CD4-positive, alpha-beta T cell treated with Interleukin-17A for 4 hours (primary cell): ENCODE data around the gene CRIP2.

Experiments
- DNase-seq: peaks from one replicate; pipeline ENCODE4 v3.0.0-alpha.2; 2020; ENCODE audit warnings: mixed read lengths

CRIP2 gene

GRCh38 chr14:105489542-105490266 lies 15.1 kb downstream of the CRIP2 start:
- peak; percentile 91 for DNase-seq

GRCh38 chr14:105490267-105490571 lies 15.6 kb downstream of the CRIP2 start:
- no peak for DNase-seq

GRCh38 chr14:105490572-105491365 lies 16.1 kb downstream of the CRIP2 start, which contains the start of gene TEDC1:
TSS of gene TEDC1 (plus strand) at chr14:105491246. CDS start at chr14:105491376, 130 bp downstream.
- DNase-seq = peak; percentile 98

- DNase-seq = peak; percentile 77
Measured at GRCh38 chr14:105491366-105491973, 16.8 kb downstream of the CRIP2 start.

- peak; percentile 2 for DNase-seq
Measured at GRCh38 chr14:105492031-105492970, 17.7 kb downstream of the CRIP2 start.

- DNase-seq = no peak
Measured at GRCh38 chr14:105492971-105493871, 18.6 kb downstream of the CRIP2 start.

- no peak for DNase-seq
Measured at GRCh38 chr14:105493921-105494605, 19.4 kb downstream of the CRIP2 start.

GRCh38 chr14:105494606-105494929 lies 19.9 kb downstream of the CRIP2 start:
- DNase-seq = no peak

GRCh38 chr14:105495101-105495989 lies 20.7 kb downstream of the CRIP2 start:
- DNase-seq = no peak

- no peak for DNase-seq
Measured at GRCh38 chr14:105495990-105496830, 21.6 kb downstream of the CRIP2 start.

GRCh38 chr14:105496831-105497591 lies 22.4 kb downstream of the CRIP2 start:
- DNase-seq = no peak

- DNase-seq = no peak
Measured at GRCh38 chr14:105497671-105498429, 23.2 kb downstream of the CRIP2 start.

- no peak for DNase-seq
Measured at GRCh38 chr14:105498430-105499255, 24.0 kb downstream of the CRIP2 start.

GRCh38 chr14:105499256-105500035 lies 24.8 kb downstream of the CRIP2 start:
- DNase-seq = no peak

- no peak for DNase-seq
Measured at GRCh38 chr14:105500036-105500725, 25.6 kb downstream of the CRIP2 start.
